Mesothelial cell of epicardium (in vitro differentiated cells): ENCODE data around the gene DMRT3. TPM values are rescaled to one million over a fixed set of nuclear protein-coding genes. Genes with fewer than 3 reads are reported as not detected.

ENCODE experiments used
- DNase-seq, 2 experiments: peaks; one replicate each; pipeline ENCODE4 v3.0.0; 2021; ENCODE audit warnings: low spot score in 2 of 2; ENCODE audit not compliant: unreplicated experiment in 2 of 2
- H3K27ac Mint-ChIP-seq: 2 replicates; pipeline ENCODE4 v1.8.0; 2021; ENCODE audit warnings: mixed read lengths
- H3K27me3 Mint-ChIP-seq: 2 replicates; pipeline ENCODE4 v1.8.0; 2021; ENCODE audit warnings: low read depth, mixed read lengths
- H3K36me3 Mint-ChIP-seq: 2 replicates; pipeline ENCODE4 v1.8.0; 2021; ENCODE audit warnings: mixed read lengths
- H3K4me1 Mint-ChIP-seq: 2 replicates; pipeline ENCODE4 v1.8.0; 2021; ENCODE audit warnings: mixed read lengths
- H3K4me3 Mint-ChIP-seq: 2 replicates; pipeline ENCODE4 v1.8.0; 2021; ENCODE audit warnings: mild to moderate bottlenecking, moderate library complexity, mixed read lengths
- H3K9me3 Mint-ChIP-seq: 2 replicates; pipeline ENCODE4 v1.8.0; 2021; ENCODE audit warnings: mixed read lengths
- CTCF ChIP-seq: fragments of 200-600 bp; sonication (generic); IDR thresholded peaks from one replicate; pipeline ENCODE4 v1.5.0; 2021; ENCODE audit warnings: antibody characterized with exemption; ENCODE audit not compliant: unreplicated experiment
- total RNA-seq: library from RNA; stranded (reverse); gene quantifications from 3 replicates; pipeline ENCODE4 v1.2.1, GENCODE V29; 2021

The DMRT3 gene
- total RNA-seq, 1 donor from 2014 or later: 2.1 TPM

- H3K27me3 Mint-ChIP-seq: peaks cover 60% of the 10 kb centered on the region
- no peak for DNase-seq
- no peak overlapping the region for H3K4me3 Mint-ChIP-seq
- no peak overlapping the region for H3K27ac Mint-ChIP-seq
- TF ChIP-seq CTCF: no peak
- H3K4me1 Mint-ChIP-seq: no peaks in the 10 kb centered on the region
- H3K9me3 Mint-ChIP-seq: peaks cover 10% of the 10 kb centered on the region
- no peaks in the 10 kb centered on the region for H3K36me3 Mint-ChIP-seq
These were observed 48.7 kb downstream of the DMRT3 start for GRCh38 chr9:1025131-1025530.

GRCh38 chr9:1026219-1026618 is 49.8 kb downstream of the DMRT3 start:
- Mint-ChIP-seq H3K9me3 (peaks cover 10% of the 10 kb centered on the region), H3K4me3 (no peak overlapping the region), H3K27me3 (peaks cover 61% of the 10 kb centered on the region), H3K36me3 (no peaks in the 10 kb centered on the region), H3K4me1 (no peaks in the 10 kb centered on the region), H3K27ac (no peak overlapping the region)
- TF ChIP-seq CTCF: no peak
- DNase-seq: no peak

DNA sequence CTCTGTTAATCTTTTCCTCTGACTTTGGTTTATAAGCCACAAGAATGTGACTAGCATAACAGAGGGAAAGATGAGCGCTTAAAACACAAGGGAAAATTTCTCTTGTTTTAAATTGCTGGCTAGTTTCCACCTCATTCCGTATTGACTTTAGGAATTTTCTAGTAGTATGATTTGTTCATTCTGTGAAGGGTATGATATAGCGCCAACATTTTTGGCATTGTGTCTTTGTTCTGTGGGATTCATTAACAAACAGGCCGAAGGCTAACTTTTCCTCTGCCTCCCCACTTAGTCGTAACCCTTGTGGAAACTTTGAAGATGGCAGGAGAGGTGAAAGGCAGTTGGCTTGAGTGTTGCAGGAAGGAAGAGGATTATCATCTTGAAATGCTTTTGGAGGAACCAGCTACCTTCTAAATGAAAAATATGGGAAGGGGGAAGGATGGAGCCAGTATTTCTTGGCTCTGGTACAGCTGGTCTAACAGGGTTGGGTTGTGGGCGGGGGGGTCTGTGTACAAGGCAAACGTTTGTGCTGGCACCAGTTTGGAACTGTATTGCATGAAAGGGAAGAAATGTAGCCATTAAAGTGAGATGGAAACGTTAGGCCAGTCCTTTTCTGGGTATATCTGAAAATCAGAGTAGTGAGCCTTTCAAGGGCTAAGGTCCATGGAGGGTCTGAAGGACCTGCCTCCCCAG is 52.2 kb downstream of the DMRT3 start:
- Mint-ChIP-seq H3K9me3 (peaks cover 4% of the 10 kb centered on the region), H3K4me1 (no peaks in the 10 kb centered on the region)
- TF ChIP-seq CTCF: no peak

GRCh38 chr9:1031951-1032601 is 55.6 kb downstream of the DMRT3 start:
- Mint-ChIP-seq H3K4me1 (no peaks in the 10 kb centered on the region), H3K27me3 (peaks cover 85% of the 10 kb centered on the region), H3K9me3 (no peaks in the 10 kb centered on the region), H3K36me3 (no peaks in the 10 kb centered on the region), H3K4me3 (no peak overlapping the region), H3K27ac (no peak overlapping the region)
- no peak for DNase-seq
- TF ChIP-seq CTCF: no peak

More for the DNA sequence above, 52.2 kb downstream of the DMRT3 start:
- no peaks in the 10 kb centered on the region for H3K36me3 Mint-ChIP-seq
- H3K4me3 Mint-ChIP-seq: no peak overlapping the region
- no peak for DNase-seq
- H3K27ac Mint-ChIP-seq: no peak overlapping the region
- peaks cover 83% of the 10 kb centered on the region for H3K27me3 Mint-ChIP-seq

- H3K9me3 Mint-ChIP-seq: no peaks in the 10 kb centered on the region
- TF ChIP-seq CTCF: no peak
- H3K4me3 Mint-ChIP-seq: no peak overlapping the region
- DNase-seq: no peak
- H3K36me3 Mint-ChIP-seq: no peaks in the 10 kb centered on the region
- H3K4me1 Mint-ChIP-seq: peaks cover 3% of the 10 kb centered on the region
- no peak overlapping the region for H3K27ac Mint-ChIP-seq
- H3K27me3 Mint-ChIP-seq: peaks cover 90% of the 10 kb centered on the region
These were observed 57.8 kb downstream of the DMRT3 start for GRCh38 chr9:1034271-1034670.
